Adrenal gland (tissue), 5 donors: ENCODE data around the gene CTBP1.

Experiments used
- CTCF ChIP-seq, 6 experiments: fragments of 450-650 bp in 4 of 6; fragments of 200-600 bp in 2 of 6; sonication (generic) in 1 of 6; IDR thresholded peaks; 1 replicate in 5 of 6; 2 replicates in 1 of 6; pipeline versions ENCODE4 v1.5.1 to v1.8.0; 2016 to 2021; ENCODE audit warnings: antibody characterized with exemption in 6 of 6, mild to moderate bottlenecking in 2 of 6, moderate library complexity in 1 of 6
- POLR2A ChIP-seq, 2 donors: fragments of 450-650 bp; IDR thresholded peaks; one replicate each; pipeline ENCODE4 v1.6.1; 2017; ENCODE audit warnings: antibody characterized with exemption in 2 of 2, mild to moderate bottlenecking in 2 of 2, moderate library complexity in 1 of 2
- donor health status: DM: no; HTN: no; CAD: no.

- TF ChIP-seq CTCF (IDR thresholded peaks at IDR 0.05) (no peak), POLR2A (IDR thresholded peaks at IDR 0.05) (no peak)
These were observed 54.7 kb downstream of the CTBP1 start for GRCh38 chr4:1194010-1194900.
